ENCODE results near the gene CDC16.
A peak's percentile ranks its signal among the peaks of the same experiment; 100 is the strongest.

Gene CDC16

DNA sequence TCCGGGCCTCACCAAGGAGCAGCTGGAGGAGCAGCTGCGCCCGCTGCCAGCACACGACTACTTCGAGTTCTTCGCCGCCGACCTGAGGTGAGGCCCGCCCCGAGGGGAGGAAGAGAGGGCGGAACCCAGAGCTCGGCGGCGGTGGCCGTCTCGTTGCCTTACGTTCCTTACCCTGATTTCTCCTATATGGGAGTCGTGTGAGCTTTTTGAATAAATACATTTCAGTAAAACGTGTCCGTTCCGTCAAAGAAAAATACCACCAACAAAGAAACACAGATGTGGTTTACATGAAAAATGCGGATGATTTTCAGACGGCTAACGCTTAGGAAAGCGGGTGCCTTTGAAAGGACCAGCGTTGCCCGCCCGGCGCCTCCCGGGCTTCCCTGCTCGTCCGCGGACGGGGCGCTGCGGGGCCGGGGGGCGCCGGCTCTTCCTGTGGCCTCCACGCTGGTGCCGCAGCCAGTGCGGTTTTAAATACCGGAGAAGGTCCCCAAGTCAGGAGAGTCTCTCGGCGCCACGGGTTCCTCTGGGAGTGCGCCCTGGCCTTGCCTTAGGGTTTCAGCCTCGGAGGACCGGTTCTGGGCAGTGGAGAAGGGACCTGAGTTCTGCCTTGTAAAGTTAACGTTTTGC, 47.5 kb downstream of the CDC16 start (continued):
- TF ChIP-seq KLF7 (tag by site-specific recombination; IDR thresholded peaks at IDR 0.05; ENCODE audit: borderline replicate concordance) (no peak; the same call in 1 of the 2 replicates), ZNF404 (tag by site-specific recombination; IDR thresholded peaks at IDR 0.05) (no peak), ZFP37 (tag by site-specific recombination; IDR thresholded peaks at IDR 0.05) (0 out of 2 replicates have a peak, but pooled peaks have one; percentile 47), ZNF10 (tag by site-specific recombination; IDR thresholded peaks at IDR 0.05) (no peak; the same call in 1 of the 2 replicates), ZNF658 (tag by site-specific recombination; IDR thresholded peaks at IDR 0.05) (no peak), ZBTB17 (tag by site-specific recombination; IDR thresholded peaks at IDR 0.05) (peak; percentile 73), YY2 (tag by site-specific recombination; IDR thresholded peaks at IDR 0.05) (no peak), SP2 (tag by site-specific recombination; IDR thresholded peaks at IDR 0.05) (peak; percentile 74), RBAK (tag by site-specific recombination; IDR thresholded peaks at IDR 0.05) (no peak), ZNF76 (tag by site-specific recombination; IDR thresholded peaks at IDR 0.05; ENCODE audit: borderline replicate concordance, low read depth) (no peak), ZNF544 (tag by site-specific recombination; IDR thresholded peaks at IDR 0.05) (no peak), REPIN1 (tag by site-specific recombination; IDR thresholded peaks at IDR 0.05; ENCODE audit: low read depth) (no peak), HOXA7 (CRISPR knock-in tag; IDR thresholded peaks at IDR 0.05; ENCODE audit: borderline replicate concordance) (no peak), ZNF335 (tag by site-specific recombination; conservative IDR thresholded peaks at IDR 0.05) (peak; percentile 99), ZSCAN30 (tag by site-specific recombination; IDR thresholded peaks at IDR 0.05) (no peak), ZNF302 (tag by site-specific recombination; IDR thresholded peaks at IDR 0.05; ENCODE audit: low read depth) (no peak), ZNF777 (tag by site-specific recombination; IDR thresholded peaks at IDR 0.05; ENCODE audit: borderline replicate concordance) (no peak), ZEB2 (tag by site-specific recombination; IDR thresholded peaks at IDR 0.05) (peak; percentile 66; the same call in 1 of the 2 replicates), FEZF1 (tag by site-specific recombination; IDR thresholded peaks at IDR 0.05) (peak; percentile 48), KLF1 (tag by site-specific recombination; IDR thresholded peaks at IDR 0.05) (peak; percentile 66; the same call in 1 of the 2 replicates), ZNF19 (tag by site-specific recombination; IDR thresholded peaks at IDR 0.05; ENCODE audit: low read depth) (no peak), ZNF792 (tag by site-specific recombination; IDR thresholded peaks at IDR 0.05) (no peak), ZNF791 (tag by site-specific recombination; IDR thresholded peaks at IDR 0.05) (no peak)
- TF ChIP-seq, protein P1, sequence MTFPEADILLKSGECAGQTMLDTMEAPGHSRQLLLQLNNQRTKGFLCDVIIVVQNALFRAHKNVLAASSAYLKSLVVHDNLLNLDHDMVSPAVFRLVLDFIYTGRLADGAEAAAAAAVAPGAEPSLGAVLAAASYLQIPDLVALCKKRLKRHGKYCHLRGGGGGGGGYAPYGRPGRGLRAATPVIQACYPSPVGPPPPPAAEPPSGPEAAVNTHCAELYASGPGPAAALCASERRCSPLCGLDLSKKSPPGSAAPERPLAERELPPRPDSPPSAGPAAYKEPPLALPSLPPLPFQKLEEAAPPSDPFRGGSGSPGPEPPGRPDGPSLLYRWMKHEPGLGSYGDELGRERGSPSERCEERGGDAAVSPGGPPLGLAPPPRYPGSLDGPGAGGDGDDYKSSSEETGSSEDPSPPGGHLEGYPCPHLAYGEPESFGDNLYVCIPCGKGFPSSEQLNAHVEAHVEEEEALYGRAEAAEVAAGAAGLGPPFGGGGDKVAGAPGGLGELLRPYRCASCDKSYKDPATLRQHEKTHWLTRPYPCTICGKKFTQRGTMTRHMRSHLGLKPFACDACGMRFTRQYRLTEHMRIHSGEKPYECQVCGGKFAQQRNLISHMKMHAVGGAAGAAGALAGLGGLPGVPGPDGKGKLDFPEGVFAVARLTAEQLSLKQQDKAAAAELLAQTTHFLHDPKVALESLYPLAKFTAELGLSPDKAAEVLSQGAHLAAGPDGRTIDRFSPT (tag by site-specific recombination; IDR thresholded peaks at IDR 0.05) = no peak
- TF ChIP-seq, protein P2, sequence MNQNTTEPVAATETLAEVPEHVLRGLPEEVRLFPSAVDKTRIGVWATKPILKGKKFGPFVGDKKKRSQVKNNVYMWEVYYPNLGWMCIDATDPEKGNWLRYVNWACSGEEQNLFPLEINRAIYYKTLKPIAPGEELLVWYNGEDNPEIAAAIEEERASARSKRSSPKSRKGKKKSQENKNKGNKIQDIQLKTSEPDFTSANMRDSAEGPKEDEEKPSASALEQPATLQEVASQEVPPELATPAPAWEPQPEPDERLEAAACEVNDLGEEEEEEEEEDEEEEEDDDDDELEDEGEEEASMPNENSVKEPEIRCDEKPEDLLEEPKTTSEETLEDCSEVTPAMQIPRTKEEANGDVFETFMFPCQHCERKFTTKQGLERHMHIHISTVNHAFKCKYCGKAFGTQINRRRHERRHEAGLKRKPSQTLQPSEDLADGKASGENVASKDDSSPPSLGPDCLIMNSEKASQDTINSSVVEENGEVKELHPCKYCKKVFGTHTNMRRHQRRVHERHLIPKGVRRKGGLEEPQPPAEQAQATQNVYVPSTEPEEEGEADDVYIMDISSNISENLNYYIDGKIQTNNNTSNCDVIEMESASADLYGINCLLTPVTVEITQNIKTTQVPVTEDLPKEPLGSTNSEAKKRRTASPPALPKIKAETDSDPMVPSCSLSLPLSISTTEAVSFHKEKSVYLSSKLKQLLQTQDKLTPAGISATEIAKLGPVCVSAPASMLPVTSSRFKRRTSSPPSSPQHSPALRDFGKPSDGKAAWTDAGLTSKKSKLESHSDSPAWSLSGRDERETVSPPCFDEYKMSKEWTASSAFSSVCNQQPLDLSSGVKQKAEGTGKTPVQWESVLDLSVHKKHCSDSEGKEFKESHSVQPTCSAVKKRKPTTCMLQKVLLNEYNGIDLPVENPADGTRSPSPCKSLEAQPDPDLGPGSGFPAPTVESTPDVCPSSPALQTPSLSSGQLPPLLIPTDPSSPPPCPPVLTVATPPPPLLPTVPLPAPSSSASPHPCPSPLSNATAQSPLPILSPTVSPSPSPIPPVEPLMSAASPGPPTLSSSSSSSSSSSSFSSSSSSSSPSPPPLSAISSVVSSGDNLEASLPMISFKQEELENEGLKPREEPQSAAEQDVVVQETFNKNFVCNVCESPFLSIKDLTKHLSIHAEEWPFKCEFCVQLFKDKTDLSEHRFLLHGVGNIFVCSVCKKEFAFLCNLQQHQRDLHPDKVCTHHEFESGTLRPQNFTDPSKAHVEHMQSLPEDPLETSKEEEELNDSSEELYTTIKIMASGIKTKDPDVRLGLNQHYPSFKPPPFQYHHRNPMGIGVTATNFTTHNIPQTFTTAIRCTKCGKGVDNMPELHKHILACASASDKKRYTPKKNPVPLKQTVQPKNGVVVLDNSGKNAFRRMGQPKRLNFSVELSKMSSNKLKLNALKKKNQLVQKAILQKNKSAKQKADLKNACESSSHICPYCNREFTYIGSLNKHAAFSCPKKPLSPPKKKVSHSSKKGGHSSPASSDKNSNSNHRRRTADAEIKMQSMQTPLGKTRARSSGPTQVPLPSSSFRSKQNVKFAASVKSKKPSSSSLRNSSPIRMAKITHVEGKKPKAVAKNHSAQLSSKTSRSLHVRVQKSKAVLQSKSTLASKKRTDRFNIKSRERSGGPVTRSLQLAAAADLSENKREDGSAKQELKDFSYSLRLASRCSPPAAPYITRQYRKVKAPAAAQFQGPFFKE (tag by site-specific recombination; IDR thresholded peaks at IDR 0.05; ENCODE audit: borderline replicate concordance) = no peak
- TF ChIP-seq, protein P3, sequence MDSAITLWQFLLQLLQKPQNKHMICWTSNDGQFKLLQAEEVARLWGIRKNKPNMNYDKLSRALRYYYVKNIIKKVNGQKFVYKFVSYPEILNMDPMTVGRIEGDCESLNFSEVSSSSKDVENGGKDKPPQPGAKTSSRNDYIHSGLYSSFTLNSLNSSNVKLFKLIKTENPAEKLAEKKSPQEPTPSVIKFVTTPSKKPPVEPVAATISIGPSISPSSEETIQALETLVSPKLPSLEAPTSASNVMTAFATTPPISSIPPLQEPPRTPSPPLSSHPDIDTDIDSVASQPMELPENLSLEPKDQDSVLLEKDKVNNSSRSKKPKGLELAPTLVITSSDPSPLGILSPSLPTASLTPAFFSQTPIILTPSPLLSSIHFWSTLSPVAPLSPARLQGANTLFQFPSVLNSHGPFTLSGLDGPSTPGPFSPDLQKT (IDR thresholded peaks at IDR 0.05; ENCODE audit: borderline replicate concordance, low read depth, low read length) = no peak
- TF ChIP-seq, protein P4, sequence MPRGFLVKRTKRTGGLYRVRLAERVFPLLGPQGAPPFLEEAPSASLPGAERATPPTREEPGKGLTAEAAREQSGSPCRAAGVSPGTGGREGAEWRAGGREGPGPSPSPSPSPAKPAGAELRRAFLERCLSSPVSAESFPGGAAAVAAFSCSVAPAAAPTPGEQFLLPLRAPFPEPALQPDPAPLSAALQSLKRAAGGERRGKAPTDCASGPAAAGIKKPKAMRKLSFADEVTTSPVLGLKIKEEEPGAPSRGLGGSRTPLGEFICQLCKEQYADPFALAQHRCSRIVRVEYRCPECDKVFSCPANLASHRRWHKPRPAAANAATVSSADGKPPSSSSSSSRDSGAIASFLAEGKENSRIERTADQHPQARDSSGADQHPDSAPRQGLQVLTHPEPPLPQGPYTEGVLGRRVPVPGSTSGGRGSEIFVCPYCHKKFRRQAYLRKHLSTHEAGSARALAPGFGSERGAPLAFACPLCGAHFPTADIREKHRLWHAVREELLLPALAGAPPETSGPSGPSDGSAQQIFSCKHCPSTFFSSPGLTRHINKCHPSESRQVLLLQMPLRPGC (tag by site-specific recombination; IDR thresholded peaks at IDR 0.05) = no peak
